Femur (tissue), 1 donor: ENCODE measurements around the gene SEMA3C.
A peak's percentile ranks its signal among the peaks of the same experiment; 100 is the strongest.

Source experiments
- DNase-seq: peaks from one replicate; pipeline ENCODE4 v3.0.0-alpha.2; 2017

Gene SEMA3C

DNA sequence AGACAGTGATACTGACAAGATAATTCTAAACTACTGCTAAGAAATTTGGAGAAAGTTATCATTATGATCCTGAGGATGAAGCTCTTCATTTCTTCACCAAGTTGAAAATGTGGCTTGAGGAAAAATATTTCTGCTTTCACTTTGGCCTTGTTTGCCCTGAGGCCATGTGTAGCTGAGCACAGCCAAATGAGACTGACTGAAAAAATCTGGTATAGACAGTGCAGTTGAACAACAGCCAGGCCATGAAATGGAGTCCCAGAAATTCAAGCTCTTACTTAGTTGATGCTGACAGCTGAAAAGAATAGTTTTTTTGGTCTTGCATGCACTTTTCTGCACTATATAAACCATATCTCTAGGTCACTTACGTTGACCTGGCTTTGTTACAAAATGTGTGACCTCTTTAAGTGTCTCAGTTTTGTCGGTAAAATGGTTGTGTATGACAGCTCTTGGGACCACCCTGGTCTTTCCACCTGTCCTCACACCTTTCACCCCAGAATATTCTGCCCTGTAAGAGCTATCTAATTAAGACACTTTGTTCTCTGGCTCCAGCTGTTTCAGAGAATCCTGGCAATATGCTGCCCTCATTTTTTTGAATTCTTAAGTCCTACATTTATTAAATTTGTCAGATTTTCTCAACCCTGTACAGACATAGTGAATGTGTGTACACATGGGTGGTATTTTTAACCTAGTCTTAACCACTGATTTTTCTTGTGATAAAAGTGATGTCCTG lies 189.1 kb downstream of the SEMA3C start:
- peak; percentile 78 for DNase-seq

DNA sequence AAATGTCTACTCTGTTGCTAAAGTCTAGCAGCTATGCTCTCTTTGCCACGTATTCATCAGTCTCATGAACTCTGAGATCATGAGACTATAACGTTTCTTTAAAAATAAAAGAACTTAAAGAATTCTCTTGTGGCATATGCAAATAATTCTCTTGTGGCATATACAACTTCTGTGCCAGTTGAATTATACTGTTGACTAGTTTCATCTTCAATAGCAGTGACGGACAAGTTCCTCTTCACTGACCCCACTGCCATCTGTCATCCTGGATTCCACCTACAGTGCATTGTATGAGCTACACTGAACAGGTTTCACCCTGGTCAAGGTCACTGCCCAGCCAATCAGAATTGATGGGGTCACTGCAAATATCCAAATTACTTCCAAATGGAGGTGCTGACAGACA lies 192.2 kb downstream of the SEMA3C start:
- DNase-seq = no peak

DNA sequence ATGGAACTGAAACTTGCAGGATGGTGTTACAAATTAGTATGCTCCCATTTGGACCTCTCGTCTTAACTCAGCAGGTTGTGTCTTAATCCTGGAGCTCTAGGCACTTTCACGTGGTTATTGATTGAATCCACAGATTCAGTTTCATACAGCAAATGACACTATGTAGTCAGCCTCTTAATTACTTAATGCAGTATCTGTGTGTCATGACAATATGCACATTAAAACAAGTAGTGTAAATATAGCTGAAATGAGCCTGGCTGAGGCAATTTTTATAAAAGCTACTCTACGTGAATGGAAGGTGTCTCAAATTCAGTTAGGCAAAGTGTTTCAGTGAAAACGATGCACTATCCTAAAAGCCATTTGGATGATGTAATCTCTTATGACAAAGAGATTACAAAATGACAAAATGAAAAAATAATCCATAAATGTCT lies 193.7 kb downstream of the SEMA3C start:
- DNase-seq = no peak

DNA sequence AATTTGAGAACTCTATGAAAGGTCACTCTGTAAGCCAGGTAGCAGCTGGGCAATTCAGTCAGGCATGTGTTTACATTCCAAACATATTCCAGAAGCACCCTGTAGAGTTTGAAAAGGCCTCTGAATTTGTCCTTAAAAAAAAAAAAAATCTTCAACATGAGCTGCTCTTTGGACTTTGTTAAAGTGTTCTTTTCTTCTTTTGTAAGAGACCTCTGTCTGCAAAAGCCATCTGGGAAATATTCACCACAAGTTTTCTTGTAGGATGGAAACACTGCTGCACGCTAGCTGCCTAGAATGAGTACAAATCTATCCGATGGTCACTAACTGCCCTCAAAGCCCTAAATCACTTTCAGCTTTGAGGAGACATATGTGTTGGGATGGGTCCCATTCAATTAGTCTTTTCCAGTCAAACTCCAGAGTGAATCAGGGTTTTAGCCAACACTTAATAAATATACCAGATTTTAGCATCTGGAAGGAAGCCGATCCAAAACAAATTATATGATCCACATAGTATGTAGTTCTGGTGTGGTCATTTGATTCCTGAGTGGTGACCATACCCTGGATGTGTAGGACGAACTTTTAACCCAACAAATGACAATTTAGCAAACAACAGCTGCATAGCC lies 194.5 kb downstream of the SEMA3C start:
- DNase-seq = peak; percentile 72

DNA sequence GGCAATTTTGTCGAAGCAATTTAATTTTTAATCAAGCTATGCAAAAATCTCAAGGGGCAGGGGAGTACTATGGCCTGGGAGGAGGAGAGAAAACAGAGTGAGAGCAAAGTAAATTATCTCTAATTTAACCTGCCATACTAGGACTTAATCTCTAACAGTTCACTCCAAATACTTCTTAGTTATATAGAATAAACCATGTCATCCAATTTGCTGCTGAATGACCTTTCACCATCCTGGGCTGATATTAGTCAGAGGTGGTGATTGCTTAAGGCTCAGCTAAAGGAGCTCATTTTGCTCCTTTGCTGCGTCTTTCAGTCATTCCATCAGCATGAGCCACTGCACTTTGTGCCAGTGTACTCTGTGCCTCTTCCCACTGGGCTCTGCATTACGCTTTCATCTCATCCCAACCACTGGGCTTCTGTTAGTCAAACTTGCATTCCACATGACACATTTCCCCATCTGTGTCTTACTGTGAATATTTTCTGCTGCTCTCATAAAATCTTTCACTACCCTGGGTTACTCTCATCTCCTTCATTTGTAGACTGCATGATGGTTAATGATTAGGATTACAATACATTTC lies 196.1 kb downstream of the SEMA3C start:
- DNase-seq = peak; percentile 62

DNA sequence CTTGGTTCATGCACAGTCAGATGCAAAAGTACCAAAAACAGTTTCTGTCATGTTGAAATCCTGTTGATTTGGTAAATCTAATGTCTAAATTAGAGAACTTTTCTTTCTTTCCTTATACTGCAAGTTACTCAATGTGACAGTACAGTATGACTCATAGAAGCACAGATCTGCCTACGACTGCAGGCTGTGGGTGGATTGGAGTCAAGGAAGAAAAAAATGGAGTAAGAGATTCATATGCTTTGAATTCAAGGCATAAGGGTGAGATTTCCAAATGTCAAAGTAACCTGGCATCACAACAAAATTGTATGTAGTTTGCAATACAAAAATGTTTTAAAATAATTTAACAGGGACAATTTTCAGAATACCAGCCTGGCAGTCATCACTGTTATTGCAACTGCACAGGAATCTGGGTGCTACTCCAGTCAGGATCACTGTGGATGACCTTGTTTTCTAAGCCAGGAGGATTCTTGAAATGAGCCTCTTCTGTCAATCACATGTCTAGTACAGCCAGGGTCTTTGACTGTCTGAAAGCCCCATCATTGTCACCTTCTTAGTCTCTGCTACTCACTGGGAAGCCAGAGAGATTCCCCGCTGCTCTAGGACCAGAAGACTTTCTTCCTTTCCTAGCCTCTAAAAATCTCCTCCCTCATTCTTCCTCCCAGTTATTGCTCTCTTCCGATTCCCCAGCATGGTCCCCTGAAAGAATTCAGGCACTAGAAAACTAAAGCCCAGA lies 196.8 kb downstream of the SEMA3C start:
- DNase-seq = no peak

DNA sequence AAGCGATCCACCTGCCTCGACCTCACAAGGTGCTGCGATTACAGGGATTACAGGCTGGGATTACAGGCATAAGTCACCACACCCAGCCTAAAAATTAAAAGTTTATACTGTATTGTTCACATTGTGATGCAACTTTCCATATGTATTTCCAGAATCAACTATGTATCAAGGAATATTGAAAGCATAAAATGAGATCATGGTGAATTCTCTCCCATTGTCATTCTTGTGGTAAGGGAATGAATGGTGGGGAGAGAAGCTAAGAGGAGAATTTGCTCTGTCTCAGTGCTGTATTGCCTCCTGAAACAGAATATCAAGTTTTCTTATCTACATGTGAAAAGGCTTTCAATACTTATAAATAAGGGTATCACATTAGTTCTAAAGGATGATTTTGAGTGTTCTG lies 198.7 kb downstream of the SEMA3C start:
- no peak for DNase-seq

DNA sequence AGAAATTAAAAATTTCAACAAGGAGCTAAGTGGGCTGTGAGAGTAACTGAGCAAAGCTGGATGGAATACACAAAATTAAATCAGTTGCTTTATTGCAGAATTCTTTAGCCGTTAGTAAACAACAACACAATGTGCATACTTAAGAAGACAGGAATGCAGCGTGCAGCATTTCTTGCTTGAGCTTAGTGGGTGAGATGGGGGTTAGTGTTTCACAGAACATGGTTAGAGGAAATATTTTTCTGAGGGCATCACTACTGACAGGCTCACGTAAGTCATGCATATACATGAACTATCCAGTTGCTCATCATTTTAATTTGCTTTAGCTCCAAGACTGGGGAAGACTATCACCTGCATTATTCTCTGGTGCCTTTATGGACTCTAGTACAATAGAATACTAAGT lies 199.6 kb downstream of the SEMA3C start:
- DNase-seq = no peak

DNA sequence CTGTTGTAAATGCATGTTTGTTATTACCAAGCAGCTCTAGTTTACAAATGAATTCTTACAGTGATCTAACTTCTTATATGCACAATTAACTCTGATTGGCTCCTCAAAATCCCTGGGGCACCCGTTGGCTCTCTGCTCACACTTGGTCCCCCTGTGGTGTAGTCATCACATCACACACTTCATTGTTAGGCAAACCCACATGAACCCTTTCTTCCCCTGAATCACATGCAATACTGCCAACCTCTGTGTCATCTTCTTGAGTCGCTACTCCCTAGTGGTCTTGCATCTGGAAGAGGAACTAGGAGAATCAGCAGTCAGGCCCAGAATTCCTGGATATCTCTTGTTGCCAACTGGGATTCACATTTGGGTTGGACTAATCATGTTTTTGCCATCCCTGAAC lies 207.3 kb downstream of the SEMA3C start:
- DNase-seq = peak; percentile 84

DNA sequence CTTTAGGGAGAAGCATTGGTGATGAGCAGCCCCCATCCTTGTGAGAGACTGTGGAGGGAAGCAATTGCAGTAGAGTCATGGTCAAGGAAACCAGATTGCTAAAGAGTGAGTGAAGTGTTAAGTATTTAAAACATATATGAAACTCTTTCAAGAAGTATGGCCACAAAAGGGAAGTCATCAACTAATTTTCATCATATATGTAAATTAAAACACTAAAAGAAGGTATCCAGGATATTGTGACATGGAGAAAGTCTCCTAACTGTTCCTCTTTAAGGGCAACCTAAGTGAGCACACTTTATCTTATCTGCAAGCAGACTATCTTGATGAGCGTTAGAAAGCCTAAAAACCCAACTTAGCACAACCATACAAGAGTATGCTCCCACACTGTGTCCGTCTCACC lies 210.7 kb downstream of the SEMA3C start:
- no peak for DNase-seq

DNA sequence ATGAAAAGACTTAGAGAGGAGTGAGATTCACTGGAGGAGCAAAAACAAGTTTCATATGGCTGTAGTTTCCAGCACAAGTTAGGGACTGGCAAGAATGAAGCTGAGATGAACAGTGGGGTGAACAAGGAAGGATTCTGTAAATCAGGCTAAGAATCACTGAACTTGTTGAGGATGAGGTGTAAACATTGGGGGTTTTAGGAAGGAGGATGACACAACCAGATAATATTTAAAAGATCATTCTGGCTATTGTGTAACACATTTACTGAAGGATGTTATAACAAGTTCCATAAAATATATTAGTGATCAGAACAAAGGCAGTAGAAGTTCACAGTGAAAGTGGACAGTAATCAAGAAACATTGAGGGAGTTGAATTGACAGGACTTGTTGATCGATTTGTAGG lies 211.5 kb downstream of the SEMA3C start:
- no peak for DNase-seq

DNA sequence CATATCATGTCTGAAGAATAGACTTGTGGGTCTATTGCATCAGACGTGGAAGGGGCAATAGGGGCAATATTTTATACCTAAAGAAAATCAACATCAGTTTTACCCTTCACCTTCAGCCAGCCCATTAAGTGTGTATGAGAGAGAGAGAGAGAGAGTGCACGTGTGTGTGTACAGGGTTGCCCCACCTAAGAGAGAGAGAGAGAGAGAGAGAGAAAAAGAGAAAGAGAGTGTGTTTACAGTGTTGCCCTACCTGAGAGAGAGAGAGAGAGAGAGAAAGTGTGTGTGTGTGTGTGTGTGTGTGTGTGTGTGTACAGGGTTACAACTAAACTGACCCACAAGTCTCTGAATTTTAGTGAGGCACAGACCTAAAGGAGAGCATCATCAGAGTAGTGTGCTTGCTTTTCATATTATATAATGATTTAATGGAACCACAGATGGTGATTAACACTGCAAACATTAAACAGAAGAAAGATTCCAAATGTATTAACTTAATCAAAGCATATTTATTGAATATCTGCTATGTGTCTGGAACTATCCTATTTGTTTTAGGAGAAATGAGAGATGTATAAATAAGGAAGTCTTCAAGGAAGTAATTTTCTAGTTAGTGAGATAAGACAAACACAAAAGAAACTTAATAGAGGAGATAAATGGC lies 213.6 kb downstream of the SEMA3C start:
- no peak for DNase-seq

DNA sequence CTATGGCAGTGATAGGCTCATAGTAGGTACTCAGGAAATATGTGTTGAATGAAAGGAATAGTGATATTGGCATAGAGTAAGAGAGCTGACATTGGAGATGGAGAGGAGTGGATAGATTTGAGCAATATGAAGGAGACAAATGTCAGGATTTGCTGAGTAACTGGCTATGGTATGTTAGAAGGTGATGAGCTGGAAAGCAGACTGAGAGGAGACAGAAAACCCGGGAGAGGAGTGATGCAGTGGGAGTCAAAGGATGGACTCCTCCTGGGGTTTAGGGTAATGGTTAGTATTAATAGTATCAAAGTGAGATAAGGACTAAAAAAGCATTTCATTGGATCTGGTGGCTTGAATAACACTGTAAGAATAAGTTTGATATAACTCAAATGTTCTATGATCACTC lies 215.6 kb downstream of the SEMA3C start:
- no peak for DNase-seq

DNA sequence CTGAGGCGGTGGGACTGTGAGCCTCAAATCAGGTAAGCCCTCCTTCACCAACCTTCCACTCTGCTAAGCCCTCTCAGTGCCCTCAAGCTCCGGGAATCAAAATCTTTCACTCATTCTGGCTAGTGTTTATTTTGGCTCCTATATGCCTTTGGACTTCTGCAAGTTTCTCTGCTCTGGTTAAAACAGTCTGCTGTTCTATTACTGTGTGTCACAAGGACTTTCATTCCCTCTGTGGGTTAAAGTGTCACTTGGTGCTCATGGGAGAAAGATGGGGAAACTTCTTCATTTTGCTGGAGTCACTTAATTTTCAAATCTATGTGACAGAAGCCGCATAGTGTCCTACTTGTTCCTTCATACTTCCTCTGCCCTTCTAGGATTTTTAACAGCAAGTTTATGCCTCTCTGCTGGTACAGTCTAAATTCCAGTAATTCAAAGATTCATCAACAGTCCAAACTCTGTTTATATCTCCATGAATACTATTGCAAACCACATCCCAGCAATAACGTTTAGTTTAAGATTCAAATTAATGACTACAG lies 219.1 kb downstream of the SEMA3C start:
- no peak for DNase-seq

DNA sequence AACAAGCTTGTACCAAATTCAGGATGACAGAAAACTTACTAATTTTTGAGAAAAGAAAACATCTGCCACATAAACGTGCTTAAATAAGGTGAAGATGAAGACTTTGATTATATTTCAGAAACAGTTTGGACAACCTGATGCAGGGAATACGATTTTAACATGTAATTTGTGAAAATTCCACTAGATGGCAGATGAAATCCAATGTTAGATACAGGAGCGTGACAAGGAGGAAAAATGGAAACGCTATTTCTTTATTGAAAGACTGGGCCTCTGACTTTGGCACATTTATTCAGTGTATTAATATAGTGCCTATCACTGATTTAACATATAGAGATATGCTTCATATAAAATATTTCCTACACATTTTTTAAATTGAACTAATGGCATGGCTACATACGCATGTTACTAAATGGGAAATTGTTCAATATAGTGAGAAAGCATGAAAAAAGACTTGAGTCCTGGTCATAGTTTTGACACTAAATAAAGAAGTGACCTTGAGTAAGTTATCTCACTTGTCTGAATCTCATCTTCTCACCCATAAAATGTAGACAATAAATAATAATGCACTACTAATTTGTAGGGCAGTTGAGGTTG lies 219.7 kb downstream of the SEMA3C start:
- DNase-seq = no peak
